GM18505 (cell line): ENCODE measurements around the gene PRKG1.
"Not testable (repeated sequence)": the region's sequence is repeated elsewhere in the genome, so short reads cannot be mapped to it uniquely, and the experiment has no call there.

Source experiments
- ATAC-seq: cut with Tn5 transposase; IDR thresholded peaks from one replicate; pipeline ENCODE4 v1.9.1; 2021; ENCODE audit not compliant: unreplicated experiment
- POLR2A ChIP-seq: IDR thresholded peaks from 4 replicates; pipeline ENCODE4 v1.6.1; 2011; ENCODE audit warnings: borderline replicate concordance; ENCODE audit not compliant: insufficient read depth, insufficient read length; ENCODE audit errors: extremely low read depth

The PRKG1 gene

DNA sequence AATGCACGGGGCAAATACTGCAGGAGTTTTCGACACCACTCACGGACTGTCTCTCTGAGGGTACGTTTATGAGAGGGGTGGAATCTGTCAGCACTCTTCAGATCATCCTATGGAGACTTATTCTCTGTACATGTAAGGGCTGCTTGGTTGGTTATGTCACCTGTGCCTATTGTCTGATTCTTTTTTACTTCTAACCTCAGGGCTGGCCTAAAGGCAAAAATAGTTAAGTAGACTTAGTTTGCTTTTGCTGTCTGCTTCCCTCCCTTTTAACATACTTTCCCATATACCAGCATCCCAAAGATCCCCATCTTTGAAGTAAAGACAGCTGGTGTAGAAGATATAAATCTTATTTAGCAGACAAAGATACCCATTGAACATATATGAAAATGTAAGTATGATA, 105.9 kb downstream of the PRKG1 start:
- no peak for ATAC-seq
- TF ChIP-seq POLR2A = no peak

DNA sequence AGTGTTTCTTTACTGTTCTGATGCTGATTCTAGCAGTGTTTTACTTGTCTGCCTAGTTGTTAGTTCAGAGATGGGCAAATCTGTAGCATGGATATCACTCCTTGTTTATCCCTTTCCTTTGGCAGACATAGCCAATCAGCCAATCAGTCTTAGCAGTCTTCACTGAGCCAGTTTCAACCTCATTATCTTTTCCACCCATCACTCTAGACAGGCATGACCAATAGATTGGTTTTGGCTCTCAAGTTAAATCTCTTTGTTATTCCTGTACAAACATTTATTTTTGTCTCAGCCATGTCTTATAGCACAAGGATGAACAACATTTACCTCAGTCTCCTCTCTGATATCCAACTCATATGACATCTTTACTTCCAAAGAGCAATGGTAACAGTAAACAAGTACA, 109.5 kb downstream of the PRKG1 start:
- ATAC-seq = no peak

DNA sequence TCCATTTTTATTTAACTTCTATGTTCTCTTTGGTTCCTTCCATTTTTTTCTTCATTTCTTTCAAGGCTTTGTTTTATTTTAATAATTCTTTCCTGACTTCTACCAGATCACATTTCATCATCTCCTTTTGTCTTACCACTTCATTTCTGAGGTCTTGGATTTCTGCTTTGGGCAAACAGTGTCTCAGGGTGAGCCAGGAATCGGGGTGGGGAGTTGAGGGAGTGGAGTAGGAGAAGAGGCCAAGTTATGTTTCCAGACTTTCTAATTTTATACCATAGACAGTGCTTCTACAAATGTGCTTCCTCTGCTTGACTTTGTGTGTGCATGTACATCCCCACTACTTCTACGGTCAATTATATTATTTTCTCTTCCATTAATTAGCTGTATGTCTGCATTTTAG, 112.1 kb downstream of the PRKG1 start:
- ATAC-seq = no peak
- TF ChIP-seq POLR2A = no peak

More for the DNA sequence above, 109.5 kb downstream of the PRKG1 start:
- no peak for TF ChIP-seq POLR2A

DNA sequence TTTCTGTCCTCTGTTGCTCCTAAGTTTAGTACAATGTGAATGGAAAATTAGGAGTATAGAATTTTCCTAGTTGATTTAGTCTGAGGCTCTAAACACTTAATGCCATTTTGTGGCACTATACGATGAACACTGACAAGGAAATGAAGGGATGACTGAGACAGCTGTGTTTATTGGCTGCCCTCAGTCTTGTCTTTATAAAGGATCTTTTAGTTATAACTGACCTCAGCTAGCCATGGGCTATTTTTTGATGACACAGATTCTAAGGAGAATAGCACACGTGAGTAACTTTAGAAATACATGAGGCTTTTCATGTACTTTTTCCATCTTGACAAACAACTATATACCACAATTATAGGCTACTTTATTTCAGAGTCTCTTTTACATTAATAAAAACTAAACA, 113.7 kb downstream of the PRKG1 start:
- no peak for ATAC-seq
- TF ChIP-seq POLR2A = no peak

DNA sequence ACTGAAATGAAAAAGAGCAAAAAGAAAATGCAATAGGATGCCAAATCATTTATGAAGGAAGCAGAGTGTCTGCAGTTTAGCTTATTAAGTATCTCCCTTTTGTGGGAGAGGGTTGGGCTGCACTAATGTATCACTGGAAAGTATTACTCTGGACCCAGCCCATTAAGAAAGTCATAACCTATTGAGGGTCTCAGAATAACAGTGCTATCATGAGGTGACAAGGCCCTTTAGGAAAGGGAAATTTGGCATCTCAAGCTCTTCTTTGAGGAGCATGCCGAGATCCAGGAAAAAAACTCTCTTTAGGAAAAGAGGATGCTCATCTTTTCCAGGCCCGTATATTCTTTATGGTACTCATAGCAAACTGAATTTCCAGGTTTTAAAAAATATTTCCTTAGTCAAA, 114.6 kb downstream of the PRKG1 start:
- TF ChIP-seq POLR2A = no peak
- no peak for ATAC-seq

DNA sequence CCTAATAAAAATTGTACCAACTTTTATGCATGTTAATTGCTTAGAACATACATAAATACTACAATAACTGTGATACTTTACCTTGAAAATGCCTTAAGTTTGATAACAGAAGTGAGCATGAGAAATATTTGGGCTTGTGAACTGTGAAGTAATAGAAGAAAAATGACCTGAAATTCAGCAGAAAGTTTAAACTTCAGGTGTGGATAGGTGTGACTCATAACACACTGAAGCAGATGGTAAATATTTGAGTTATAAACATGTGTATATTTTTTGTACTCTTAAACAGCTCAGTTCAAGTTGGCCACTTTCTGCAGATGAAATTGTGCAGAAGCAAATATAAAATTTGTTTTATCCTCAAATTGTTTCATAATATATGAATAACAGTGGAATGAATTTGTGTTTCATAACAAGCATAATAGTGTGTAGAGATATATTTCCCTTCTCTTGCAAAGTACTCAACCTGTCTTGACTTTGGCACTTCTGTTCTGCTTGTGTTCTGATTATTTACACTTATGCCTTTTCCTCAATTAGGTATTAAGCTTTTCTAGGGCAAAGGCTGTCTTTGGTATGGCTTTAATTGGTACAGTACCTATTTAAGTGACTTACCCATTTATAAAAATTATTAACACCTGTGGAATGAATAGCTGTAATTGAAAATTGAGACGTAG, 122.4 kb downstream of the PRKG1 start:
- no peak for TF ChIP-seq POLR2A
- ATAC-seq = no peak

DNA sequence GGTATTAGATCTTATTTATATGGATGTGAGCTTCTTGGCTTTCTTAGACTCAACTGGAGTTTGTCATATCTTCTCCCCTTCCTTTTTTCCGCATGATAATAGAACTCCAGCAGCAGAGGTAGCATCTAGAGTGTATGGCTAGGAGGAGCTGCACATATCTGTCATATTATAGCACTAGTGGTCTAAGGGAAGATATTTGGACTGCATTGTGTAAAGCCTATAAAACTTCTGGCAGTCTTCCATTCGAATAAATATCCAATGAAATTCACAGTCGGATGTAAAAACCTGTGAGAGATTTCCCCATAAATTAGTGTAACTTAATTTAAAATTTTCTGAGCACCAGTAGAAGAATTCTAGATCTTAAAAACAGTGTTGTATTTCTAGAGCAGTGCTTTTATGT, 123.9 kb downstream of the PRKG1 start:
- no peak for TF ChIP-seq POLR2A
- no peak for ATAC-seq

DNA sequence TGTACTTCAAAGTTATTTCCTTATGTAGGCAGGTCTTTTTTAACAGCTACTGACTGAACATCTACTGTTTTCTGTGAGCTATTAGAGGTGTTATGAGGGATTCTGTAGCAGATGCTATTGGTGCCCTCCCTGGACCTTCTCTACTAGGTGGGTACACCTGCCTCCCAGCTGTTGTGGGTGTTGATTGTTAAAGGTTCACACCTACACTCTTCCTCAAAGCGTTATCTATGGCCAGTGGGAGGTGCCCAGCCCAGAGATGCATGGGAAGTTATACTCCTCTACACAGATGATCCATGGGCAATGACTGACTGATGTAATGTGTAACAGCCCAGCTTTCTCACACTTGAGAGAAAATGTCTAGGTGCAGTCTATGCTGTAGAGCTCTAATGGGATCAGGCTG, 127.7 kb downstream of the PRKG1 start:
- ATAC-seq = no peak
- TF ChIP-seq POLR2A = no peak

DNA sequence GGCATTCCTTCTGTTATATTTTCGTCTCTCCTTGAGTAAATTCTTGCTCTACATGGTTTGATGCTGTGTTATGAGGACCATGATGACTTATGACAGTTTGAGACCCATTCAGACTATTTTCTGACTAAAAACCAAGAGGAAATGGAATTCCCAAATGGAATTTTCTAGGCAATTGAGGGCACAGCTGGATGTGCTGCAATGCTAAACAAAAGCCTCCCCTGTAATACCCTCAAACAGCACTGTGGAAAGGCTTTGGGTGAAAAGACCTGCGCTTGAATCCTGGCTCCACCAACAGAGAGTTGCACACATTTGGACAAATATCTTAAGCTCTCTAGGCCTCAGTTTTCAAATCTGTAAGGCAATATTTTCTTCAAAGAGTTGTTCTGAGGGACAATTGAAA, 129.1 kb downstream of the PRKG1 start:
- TF ChIP-seq POLR2A = no peak
- no peak for ATAC-seq

DNA sequence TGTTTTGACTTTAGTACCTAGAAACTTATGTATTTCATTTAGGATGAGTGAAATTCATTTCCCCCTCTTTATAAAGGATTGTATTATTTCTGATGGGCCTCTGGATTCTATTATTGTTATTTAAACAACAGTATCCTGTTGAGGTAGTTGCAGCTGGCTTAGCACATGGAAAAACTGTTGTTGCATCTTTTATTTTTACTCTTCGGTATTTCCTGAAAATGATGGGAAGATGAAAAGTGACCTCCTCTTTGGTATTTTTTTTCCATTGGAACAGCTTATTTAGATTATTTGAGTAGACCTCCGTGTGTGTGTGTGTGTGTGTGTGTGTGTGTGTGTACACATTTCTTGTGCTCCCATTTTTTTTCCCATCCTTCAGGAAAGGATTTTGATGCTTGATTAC, 129.8 kb downstream of the PRKG1 start:
- ATAC-seq = no peak
- TF ChIP-seq POLR2A = no peak

DNA sequence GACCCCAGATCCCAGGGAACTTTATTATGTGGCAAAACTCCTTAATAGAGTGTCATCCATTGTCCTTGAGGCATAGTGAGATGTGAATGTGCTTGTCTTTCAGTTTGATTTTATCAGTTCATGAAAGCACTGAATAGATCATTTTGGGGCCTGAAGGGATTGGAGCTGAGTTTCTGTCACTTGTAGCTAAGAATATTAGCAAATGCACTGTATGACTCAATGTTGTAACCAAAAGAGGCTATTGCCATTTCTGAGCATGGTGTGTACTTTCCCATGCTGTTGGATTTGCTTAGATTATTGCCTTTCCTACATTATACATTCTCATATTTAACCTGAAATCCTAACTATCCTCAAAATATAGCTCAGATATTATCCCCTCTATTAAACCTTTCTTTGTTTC, 130.4 kb downstream of the PRKG1 start:
- no peak for TF ChIP-seq POLR2A
- no peak for ATAC-seq

DNA sequence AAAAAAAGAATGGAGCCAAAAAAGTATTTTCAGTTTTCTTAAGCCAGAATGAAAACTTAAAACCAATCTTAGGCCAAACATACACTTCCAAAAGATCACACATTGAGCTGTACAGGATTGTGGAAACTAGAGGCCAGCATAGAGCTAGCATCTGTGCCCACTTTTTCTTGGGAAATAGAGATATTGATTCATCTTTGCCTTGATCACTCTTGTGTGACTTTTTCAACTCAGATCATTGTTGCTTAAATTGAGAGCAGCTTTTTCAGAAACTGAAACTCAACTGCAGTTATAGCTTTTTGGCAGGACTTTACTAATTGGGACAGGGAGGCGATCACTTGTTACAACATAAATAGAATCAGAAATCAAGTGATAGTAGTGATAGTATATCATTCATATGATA, 132.2 kb downstream of the PRKG1 start:
- TF ChIP-seq POLR2A = no peak
- ATAC-seq = no peak

DNA sequence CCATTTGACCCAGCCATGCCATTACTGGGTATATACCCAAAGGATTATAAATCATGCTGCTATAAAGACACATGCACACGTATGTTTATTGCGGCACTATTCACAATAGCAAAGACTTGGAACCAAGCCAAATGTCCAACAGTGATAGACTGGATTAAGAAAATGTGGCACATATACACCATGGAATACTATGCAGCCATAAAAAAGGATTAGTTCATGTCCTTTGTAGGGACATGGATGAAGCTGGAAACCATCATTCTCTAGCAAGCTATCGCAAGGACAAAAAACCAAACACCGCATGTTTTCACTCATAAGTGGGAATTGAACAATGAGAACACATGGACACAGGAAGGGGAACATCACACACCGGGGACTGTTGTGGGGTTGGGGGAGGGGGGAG, 138.7 kb downstream of the PRKG1 start:
- ATAC-seq = not testable (repeated sequence)

DNA sequence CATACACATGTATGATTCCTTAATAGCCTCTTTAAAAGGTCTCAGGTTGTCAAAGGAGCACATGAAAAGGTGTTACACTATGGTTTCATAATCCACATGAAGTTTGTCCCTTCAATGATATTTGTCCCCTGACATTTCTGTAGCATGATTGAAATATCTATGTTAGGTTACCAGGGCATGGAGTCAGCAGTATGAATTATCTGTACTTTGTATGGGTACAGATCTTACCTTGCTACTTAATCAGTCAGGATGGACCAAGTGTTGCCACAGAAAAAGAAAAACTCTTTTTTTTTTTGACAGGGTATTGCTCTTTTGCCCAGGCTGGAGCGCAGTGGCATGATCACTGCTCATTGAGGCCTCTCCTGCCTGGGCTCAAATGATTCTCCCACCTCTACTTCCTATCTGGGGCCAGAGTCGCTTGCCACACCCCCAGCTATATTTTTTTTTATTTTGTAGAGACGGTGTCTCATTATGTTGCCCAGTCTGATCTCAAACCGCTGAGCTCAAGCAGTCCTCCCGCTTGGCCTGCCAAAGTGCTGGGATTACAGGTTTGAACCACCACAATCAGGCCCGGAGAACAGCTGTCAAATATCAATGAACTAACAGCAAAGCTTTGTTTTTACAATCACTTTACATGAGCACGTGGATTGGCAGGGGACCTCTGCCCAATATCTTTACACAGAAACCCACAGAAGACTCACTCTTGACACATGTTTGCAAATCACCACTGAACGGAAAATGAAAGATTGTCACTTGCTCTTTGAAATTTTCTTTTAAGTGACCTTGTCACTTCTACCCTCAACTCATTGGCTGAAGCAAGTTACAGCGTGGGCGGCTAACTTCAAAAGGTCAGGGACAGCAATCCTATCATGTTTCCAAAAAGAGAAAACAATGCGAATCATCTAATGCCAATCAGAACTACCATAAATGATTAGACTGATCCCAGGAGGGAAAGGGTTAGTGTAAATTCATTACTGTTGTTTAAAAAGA, 140.2 kb downstream of the PRKG1 start:
- ATAC-seq = no peak
- no peak for TF ChIP-seq POLR2A
